Fibroblast of lung (primary cell): ENCODE measurements around the gene CCDC201. TPM values are rescaled to one million over a fixed set of nuclear protein-coding genes. Genes with fewer than 3 reads are reported as not detected.

Experiments used
- polyA plus RNA-seq, 2 donors: library from polyadenylated mRNA; depleted of rRNA in 1 of 2; stranded (reverse) in 1 of 2; unstranded in 1 of 2; fragments of >200 nt; gene quantifications; 2 replicates each; pipeline ENCODE4 v1.2.1, GENCODE V29; 2011 to 2012; ENCODE audit warnings: missing spikeins in 1 of 2
- total RNA-seq: library from RNA; depleted of rRNA; stranded (reverse); fragments of >200 nt; gene quantifications from 2 replicates; pipeline ENCODE4 v1.2.1, GENCODE V29; 2014

Gene CCDC201
- total and polyA plus RNA-seq, 2 donors (not counting 1 experiment from before 2014, with no cell fraction given): not detected

Other genes starting within 250 kb of the CCDC201 start
- gene IGFBP1, start 15.4 kb upstream of the CCDC201 start, total RNA-seq: not detected in 2 replicates
- gene IGFBP1, start 15.4 kb upstream of the CCDC201 start, polyA plus RNA-seq: not detected in 2 replicates
- 8.9 and 158 TPM in 2 replicates for gene IGFBP3, start 48.2 kb upstream of the CCDC201 start, total RNA-seq
- gene IGFBP3, start 48.2 kb upstream of the CCDC201 start, polyA plus RNA-seq: 80.7 and 227 TPM in 2 replicates